ENCODE data around the gene BLMH.

- TF ChIP-seq, protein P1, sequence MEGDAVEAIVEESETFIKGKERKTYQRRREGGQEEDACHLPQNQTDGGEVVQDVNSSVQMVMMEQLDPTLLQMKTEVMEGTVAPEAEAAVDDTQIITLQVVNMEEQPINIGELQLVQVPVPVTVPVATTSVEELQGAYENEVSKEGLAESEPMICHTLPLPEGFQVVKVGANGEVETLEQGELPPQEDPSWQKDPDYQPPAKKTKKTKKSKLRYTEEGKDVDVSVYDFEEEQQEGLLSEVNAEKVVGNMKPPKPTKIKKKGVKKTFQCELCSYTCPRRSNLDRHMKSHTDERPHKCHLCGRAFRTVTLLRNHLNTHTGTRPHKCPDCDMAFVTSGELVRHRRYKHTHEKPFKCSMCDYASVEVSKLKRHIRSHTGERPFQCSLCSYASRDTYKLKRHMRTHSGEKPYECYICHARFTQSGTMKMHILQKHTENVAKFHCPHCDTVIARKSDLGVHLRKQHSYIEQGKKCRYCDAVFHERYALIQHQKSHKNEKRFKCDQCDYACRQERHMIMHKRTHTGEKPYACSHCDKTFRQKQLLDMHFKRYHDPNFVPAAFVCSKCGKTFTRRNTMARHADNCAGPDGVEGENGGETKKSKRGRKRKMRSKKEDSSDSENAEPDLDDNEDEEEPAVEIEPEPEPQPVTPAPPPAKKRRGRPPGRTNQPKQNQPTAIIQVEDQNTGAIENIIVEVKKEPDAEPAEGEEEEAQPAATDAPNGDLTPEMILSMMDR (IDR thresholded peaks at IDR 0.05): no peak
- TF ChIP-seq EP300 (IDR thresholded peaks at IDR 0.05) (no peak), POLR2A (IDR thresholded peaks at IDR 0.05) (no peak)
Measured at GRCh38 chr17:30218799-30219198, 72.9 kb downstream of the BLMH start.

Data from ovary (tissue), 3 donors.